SU-DHL-6 (cell line): ENCODE data around the gene MPPED2.

Experiments used
- H2AFZ ChIP-seq: fragments of 200-600 bp; sonication (generic); 2 replicates; pipeline ENCODE4 v1.6.1; 2014; ENCODE audit warnings: low read depth, mild to moderate bottlenecking, moderate library complexity, mixed read lengths, antibody characterized with exemption, low read length; ENCODE audit not compliant: severe bottlenecking
- H3F3A ChIP-seq: fragments of 200-600 bp; shearing (Covaris generic); 2 replicates; pipeline ENCODE4 v1.6.0; 2016; ENCODE audit warnings: antibody characterized with exemption, mild to moderate bottlenecking; ENCODE audit not compliant: insufficient read depth
- H3K27ac ChIP-seq: fragments of 200-600 bp; sonication (generic); 2 replicates; pipeline ENCODE4 v1.5.1; 2016; ENCODE audit warnings: low read depth, mild to moderate bottlenecking, low read length, moderate library complexity, mixed read lengths
- H3K27me3 ChIP-seq: fragments of 200-600 bp; sonication (generic), shearing (Covaris generic); 2 replicates; pipeline ENCODE4 v1.6.0; 2014; ENCODE audit warnings: mild to moderate bottlenecking, low read length
- H3K36me3 ChIP-seq: fragments of 200-600 bp; sonication (generic); 2 replicates; pipeline ENCODE4 v1.6.1; 2014; ENCODE audit warnings: mild to moderate bottlenecking, low read length, mixed read lengths
- H3K4me2 ChIP-seq: fragments of 300-600, 200-600 bp; shearing (Covaris generic), sonication (generic); 2 replicates; pipeline ENCODE4 v1.6.0; 2014; ENCODE audit warnings: low read length, low read depth, mild to moderate bottlenecking; ENCODE audit not compliant: poor library complexity, severe bottlenecking
- H3K4me3 ChIP-seq: fragments of 200-600 bp; sonication (generic); 2 replicates; pipeline ENCODE4 v1.5.1; 2014; ENCODE audit warnings: antibody characterized with exemption, low read length, mild to moderate bottlenecking, mixed read lengths; ENCODE audit not compliant: insufficient read depth, poor library complexity, severe bottlenecking
- H3K79me2 ChIP-seq: fragments of 200-600 bp; sonication (generic); 2 replicates; pipeline ENCODE4 v1.6.1; 2014; ENCODE audit warnings: mild to moderate bottlenecking, low read length, moderate library complexity; ENCODE audit not compliant: insufficient read depth
- H3K9ac ChIP-seq: fragments of 200-600 bp; sonication (generic); 2 replicates; pipeline ENCODE4 v1.7.0; 2014; ENCODE audit warnings: mild to moderate bottlenecking, low read length
- H3K9me2 ChIP-seq: fragments of 200-600 bp; sonication (generic); replicated peaks from 2 replicates; pipeline ENCODE4 v1.6.1; 2014; ENCODE audit warnings: low read length; ENCODE audit not compliant: insufficient read depth
- H3K9me3 ChIP-seq: fragments of 200-600 bp; sonication (generic); 2 replicates; pipeline ENCODE4 v1.6.1; 2014; ENCODE audit warnings: low read length, mixed read lengths; ENCODE audit not compliant: insufficient read depth
- H4K20me1 ChIP-seq: fragments of 200-600 bp; sonication (generic); 2 replicates; pipeline ENCODE4 v1.6.1; 2014; ENCODE audit warnings: low read depth, mild to moderate bottlenecking, antibody characterized with exemption, low read length, moderate library complexity, mixed read lengths
- EZH2phosphoT487 ChIP-seq: fragments of 200-600 bp; sonication (generic), shearing (Covaris generic); conservative IDR thresholded peaks from 2 replicates; pipeline ENCODE4 v1.6.1; 2018; ENCODE audit warnings: mild to moderate bottlenecking, antibody characterized with exemption, low read length, moderate library complexity, mixed read lengths
- TF ChIP-seq, protein P1 (sequence below): fragments of 200-600 bp; sonication (generic); IDR thresholded peaks from one replicate; pipeline ENCODE4 v1.5.1; 2017; ENCODE audit warnings: antibody characterized with exemption, mild to moderate bottlenecking, low read length, moderate library complexity; ENCODE audit not compliant: insufficient read depth, poor library complexity, severe bottlenecking

The MPPED2 gene

GRCh38 chr11:30483056-30483455, 103.1 kb downstream of the MPPED2 start:
- Histone ChIP-seq H3K9me3 (no peaks in the 10 kb centered on the region), H3K4me3 (no peak overlapping the region), H3K79me2 (no peaks in the 10 kb centered on the region), H3K9me2 (no peaks in the 10 kb centered on the region), H2AFZ (no peak overlapping the region), H3K4me2 (no peak overlapping the region), H3F3A (no peaks in the 10 kb centered on the region), H3K36me3 (no peaks in the 10 kb centered on the region), H3K9ac (no peak overlapping the region), H3K27ac (no peak overlapping the region), H3K27me3 (no peaks in the 10 kb centered on the region), H4K20me1 (no peaks in the 10 kb centered on the region)
- TF ChIP-seq, protein P1, sequence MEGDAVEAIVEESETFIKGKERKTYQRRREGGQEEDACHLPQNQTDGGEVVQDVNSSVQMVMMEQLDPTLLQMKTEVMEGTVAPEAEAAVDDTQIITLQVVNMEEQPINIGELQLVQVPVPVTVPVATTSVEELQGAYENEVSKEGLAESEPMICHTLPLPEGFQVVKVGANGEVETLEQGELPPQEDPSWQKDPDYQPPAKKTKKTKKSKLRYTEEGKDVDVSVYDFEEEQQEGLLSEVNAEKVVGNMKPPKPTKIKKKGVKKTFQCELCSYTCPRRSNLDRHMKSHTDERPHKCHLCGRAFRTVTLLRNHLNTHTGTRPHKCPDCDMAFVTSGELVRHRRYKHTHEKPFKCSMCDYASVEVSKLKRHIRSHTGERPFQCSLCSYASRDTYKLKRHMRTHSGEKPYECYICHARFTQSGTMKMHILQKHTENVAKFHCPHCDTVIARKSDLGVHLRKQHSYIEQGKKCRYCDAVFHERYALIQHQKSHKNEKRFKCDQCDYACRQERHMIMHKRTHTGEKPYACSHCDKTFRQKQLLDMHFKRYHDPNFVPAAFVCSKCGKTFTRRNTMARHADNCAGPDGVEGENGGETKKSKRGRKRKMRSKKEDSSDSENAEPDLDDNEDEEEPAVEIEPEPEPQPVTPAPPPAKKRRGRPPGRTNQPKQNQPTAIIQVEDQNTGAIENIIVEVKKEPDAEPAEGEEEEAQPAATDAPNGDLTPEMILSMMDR, result no peak
- TF ChIP-seq EZH2phosphoT487, result no peak

DNA sequence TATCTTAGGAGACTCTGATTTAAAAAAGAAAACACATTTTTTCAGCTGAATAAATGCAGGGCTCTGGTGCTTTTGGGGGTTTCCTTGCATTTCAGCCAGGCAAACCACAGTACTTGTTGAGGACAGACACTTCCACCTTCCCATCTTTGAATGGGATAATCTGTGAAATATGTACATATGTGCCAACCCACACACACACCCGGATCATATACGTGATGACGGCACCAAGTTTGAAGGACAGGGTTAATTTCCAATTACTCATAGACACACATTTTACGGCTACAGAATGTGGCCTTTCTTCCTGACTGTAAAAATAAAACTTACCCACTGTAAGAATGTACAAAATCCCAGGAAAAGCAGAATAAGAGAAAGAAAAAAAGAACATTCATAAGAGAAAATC, 104.4 kb downstream of the MPPED2 start:
- Histone ChIP-seq H3K79me2 (no peaks in the 10 kb centered on the region), H3K4me2 (no peak overlapping the region), H3K4me3 (no peak overlapping the region), H4K20me1 (no peaks in the 10 kb centered on the region), H3F3A (no peaks in the 10 kb centered on the region), H3K27ac (no peak overlapping the region), H3K27me3 (no peaks in the 10 kb centered on the region), H2AFZ (no peak overlapping the region), H3K9me3 (no peaks in the 10 kb centered on the region), H3K9me2 (no peaks in the 10 kb centered on the region), H3K9ac (no peak overlapping the region), H3K36me3 (no peaks in the 10 kb centered on the region)
- TF ChIP-seq EZH2phosphoT487, result no peak
- TF ChIP-seq, protein P1, result no peak

DNA sequence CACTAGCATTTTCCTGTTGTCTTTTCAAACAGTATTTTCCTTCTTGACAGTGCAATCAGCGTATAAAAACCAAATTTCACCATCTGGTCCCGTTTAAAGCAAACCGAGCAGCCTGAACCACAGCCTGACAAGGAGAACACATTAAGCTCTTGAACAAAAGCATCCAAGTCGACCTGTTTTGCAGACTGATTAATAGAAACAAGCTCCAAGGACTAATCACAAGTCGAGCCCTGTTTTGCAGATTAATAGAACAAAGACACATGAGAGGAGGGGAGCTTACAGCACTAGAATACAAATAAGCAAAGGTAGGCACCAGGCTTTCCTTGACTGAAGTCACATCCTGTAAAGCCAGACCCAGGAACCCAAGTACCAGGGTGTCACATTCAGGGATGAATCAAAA, 104.8 kb downstream of the MPPED2 start:
- no peaks in the 10 kb centered on the region for H3K79me2 ChIP-seq
- H3K9me2 ChIP-seq, result no peaks in the 10 kb centered on the region
- no peak overlapping the region for H3K4me2 ChIP-seq
- H2AFZ ChIP-seq, result no peak overlapping the region
- H3K9ac ChIP-seq, result no peak overlapping the region
- H3K27me3 ChIP-seq, result no peaks in the 10 kb centered on the region
- no peaks in the 10 kb centered on the region for H4K20me1 ChIP-seq
- no peak overlapping the region for H3K4me3 ChIP-seq
- H3F3A ChIP-seq, result no peaks in the 10 kb centered on the region
- TF ChIP-seq EZH2phosphoT487, result no peak
- TF ChIP-seq, protein P1, result no peak
- H3K9me3 ChIP-seq, result no peaks in the 10 kb centered on the region
- no peaks in the 10 kb centered on the region for H3K36me3 ChIP-seq
- H3K27ac ChIP-seq, result no peak overlapping the region

GRCh38 chr11:30479899-30480298, 106.3 kb downstream of the MPPED2 start:
- no peaks in the 10 kb centered on the region for H3K36me3 ChIP-seq
- H3K9me2 ChIP-seq, result no peaks in the 10 kb centered on the region
- TF ChIP-seq, protein P1, result no peak
- no peak for TF ChIP-seq EZH2phosphoT487
- no peaks in the 10 kb centered on the region for H3K27me3 ChIP-seq
- no peaks in the 10 kb centered on the region for H3K9me3 ChIP-seq
- H3K79me2 ChIP-seq, result no peaks in the 10 kb centered on the region
- H3F3A ChIP-seq, result no peaks in the 10 kb centered on the region
- H3K27ac ChIP-seq, result no peak overlapping the region
- no peak overlapping the region for H2AFZ ChIP-seq
- no peak overlapping the region for H3K4me2 ChIP-seq
- no peaks in the 10 kb centered on the region for H4K20me1 ChIP-seq
- no peak overlapping the region for H3K4me3 ChIP-seq
- H3K9ac ChIP-seq, result no peak overlapping the region
